ENCODE data around the gene ECHDC3. TPM values are rescaled to one million over a fixed set of nuclear protein-coding genes. Genes with fewer than 3 reads are reported as not detected.

The ECHDC3 gene
- total and polyA plus RNA-seq, 10 of the 15 experiments (the other 5 are each of a cell fraction or from before 2014, with no cell fraction given) = 0.16 to 10.0 (median 6.0) TPM

- 0 out of 2 replicates have a peak, but pooled peaks have one; percentile 5 for TF ChIP-seq RAD21 (IDR thresholded peaks at IDR 0.05; ENCODE audit: insufficient read depth, low read depth, low read length)
- TF ChIP-seq CEBPZ (IDR thresholded peaks at IDR 0.05; ENCODE audit: low read depth, low read length) = no peak
- TF ChIP-seq ATF2 (IDR thresholded peaks at IDR 0.05; ENCODE audit: low read length) = peak; percentile 85
- no peak for TF ChIP-seq CEBPB (IDR thresholded peaks at IDR 0.05; ENCODE audit: borderline replicate concordance in 1 of 2, low read depth in 2 of 2, low read length in 2 of 2)
- no peak for TF ChIP-seq KDM1A (IDR thresholded peaks at IDR 0.05; ENCODE audit: borderline replicate concordance)
- TF ChIP-seq ETV6 (conservative IDR thresholded peaks at IDR 0.05 in 1 of 2, IDR thresholded peaks at IDR 0.05 in 1 of 2; ENCODE audit: borderline replicate concordance in 1 of 2, low read depth in 1 of 2) = peak in 1 of 2 experiments; percentile 74; a peak in 1 of 4 replicates
- no peak for TF ChIP-seq SMAD1 (IDR thresholded peaks at IDR 0.05; ENCODE audit: low read depth, partially characterized antibody)
- TF ChIP-seq MTA2 (IDR thresholded peaks at IDR 0.05; ENCODE audit: low read depth) = peak; percentile 93
- TF ChIP-seq NR2C1 (IDR thresholded peaks at IDR 0.05) = no peak
- no peak for TF ChIP-seq SREBF2 (IDR thresholded peaks at IDR 0.05; ENCODE audit: low read length)
- TF ChIP-seq CUX1 (IDR thresholded peaks at IDR 0.05; ENCODE audit: insufficient replicate concordance, low read depth, low read length) = no peak
- no peak for TF ChIP-seq ZNF274 (IDR thresholded peaks at IDR 0.05; ENCODE audit: insufficient read depth, insufficient read length)
- TF ChIP-seq SIN3A (IDR thresholded peaks at IDR 0.05; ENCODE audit: low read depth, low read length) = no peak
- TF ChIP-seq, protein P1, sequence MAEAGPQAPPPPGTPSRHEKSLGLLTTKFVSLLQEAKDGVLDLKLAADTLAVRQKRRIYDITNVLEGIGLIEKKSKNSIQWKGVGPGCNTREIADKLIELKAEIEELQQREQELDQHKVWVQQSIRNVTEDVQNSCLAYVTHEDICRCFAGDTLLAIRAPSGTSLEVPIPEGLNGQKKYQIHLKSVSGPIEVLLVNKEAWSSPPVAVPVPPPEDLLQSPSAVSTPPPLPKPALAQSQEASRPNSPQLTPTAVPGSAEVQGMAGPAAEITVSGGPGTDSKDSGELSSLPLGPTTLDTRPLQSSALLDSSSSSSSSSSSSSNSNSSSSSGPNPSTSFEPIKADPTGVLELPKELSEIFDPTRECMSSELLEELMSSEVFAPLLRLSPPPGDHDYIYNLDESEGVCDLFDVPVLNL (IDR thresholded peaks at IDR 0.05; ENCODE audit: low read depth, low read length) = no peak
- TF ChIP-seq ZSCAN29 (IDR thresholded peaks at IDR 0.05) = no peak
- peak; percentile 94 for TF ChIP-seq RUNX3 (IDR thresholded peaks at IDR 0.05; ENCODE audit: low read length)
- TF ChIP-seq JUND (IDR thresholded peaks at IDR 0.05; ENCODE audit: low read depth, low read length) = no peak
- no peak for TF ChIP-seq HDAC6 (IDR thresholded peaks at IDR 0.05; ENCODE audit: unreplicated experiment)
Measured at GRCh38 chr10:11698691-11699549, 43.3 kb upstream of the ECHDC3 start (continued).
